GM12878 (cell line): ENCODE results near the gene PLXNA4. TPM values are rescaled to one million over a fixed set of nuclear protein-coding genes. Genes with fewer than 3 reads are reported as not detected.

Experiments used
- ATAC-seq: fragments of 200-7000 bp; cut with Tn5 transposase; 3 replicates; pipeline ENCODE4 v1.9.1; 2020; ENCODE audit warnings: mild to moderate bottlenecking, moderate library complexity
- BruUV-seq: library from RNA; stranded (reverse); fragments of 400-500 nt; replicated peaks from 2 replicates; lab custom pipeline; 2021; lab: Mats Ljungman, UMichigan
- CTCF ChIA-PET: fragments of 300-600 bp; sonication (Branson Sonifier 250); formaldehyde crosslinking; extraction: SDS; loops from one replicate; lab custom pipeline; 2021; ENCODE audit warnings: inconsistent platforms; lab: Yijun Ruan, JAX
- POLR2A ChIA-PET: fragments of 350-600 bp; formaldehyde crosslinking; extraction: SDS; loops from one replicate; lab custom pipeline; 2021; ENCODE audit warnings: inconsistent platforms; lab: Charles Lee
- RAD21 ChIA-PET: fragments of 300-600 bp; sonication (Branson Sonifier 250); formaldehyde crosslinking; loops from one replicate; lab custom pipeline; 2023; ENCODE audit warnings: antibody characterized with exemption; ENCODE audit not compliant: unreplicated experiment; lab: Charles Lee
- SMC1A ChIA-PET: fragments of 300-600 bp; sonication (Branson Sonifier 250); formaldehyde crosslinking; loops from one replicate; lab custom pipeline; 2023; ENCODE audit not compliant: unreplicated experiment, uncharacterized antibody; lab: Charles Lee
- DNase-seq: peaks from one replicate; pipeline ENCODE4 v3.0.0-alpha.2; 2011; ENCODE audit warnings: low read depth, low spot score
- FAIRE-seq: peaks from 3 replicates; lab custom pipeline; 2011; peaks lifted over from hg19 to GRCh38; lab: Jason Lieb, UNC
- H2AFZ ChIP-seq: 2 replicates; pipeline ENCODE4 v1.6.0; 2011; ENCODE audit warnings: low read depth, low read length, control low read depth; ENCODE audit not compliant: control insufficient read depth
- H3K27ac ChIP-seq: 2 replicates; pipeline ENCODE4 v1.5.1; 2011; ENCODE audit warnings: control low read depth; ENCODE audit not compliant: control insufficient read depth, insufficient read depth
- H3K27me3 ChIP-seq, 2 experiments: replicated peaks in 1 of 2; 2 replicates each; pipeline versions ENCODE4 v1.6.0 to v1.6.1; 2011; ENCODE audit warnings: low read length in 1 of 2; ENCODE audit not compliant: control insufficient read depth in 2 of 2, insufficient read depth in 2 of 2
- H3K36me3 ChIP-seq, 2 experiments: 2 replicates each; pipeline ENCODE4 v1.5.1; 2011; ENCODE audit warnings: low read length in 1 of 2; ENCODE audit not compliant: control insufficient read depth in 2 of 2, insufficient read depth in 2 of 2
- H3K4me1 ChIP-seq: 2 replicates; pipeline ENCODE4 v1.6.1; 2011; ENCODE audit warnings: mild to moderate bottlenecking, low read length, moderate library complexity, mixed read lengths; ENCODE audit not compliant: control insufficient read depth, insufficient read depth
- H3K4me2 ChIP-seq: 2 replicates; pipeline ENCODE4 v1.6.0; 2011; ENCODE audit warnings: control low read depth; ENCODE audit not compliant: control insufficient read depth, insufficient read depth
- H3K4me3 ChIP-seq: fragments of 200-600 bp; sonication (generic); 2 replicates; pipeline ENCODE4 v1.5.1; 2016
- H3K79me2 ChIP-seq: 2 replicates; pipeline ENCODE4 v1.6.0; 2011; ENCODE audit warnings: low read length; ENCODE audit not compliant: control insufficient read depth, insufficient read depth
- H3K9ac ChIP-seq: 2 replicates; pipeline ENCODE4 v1.8.0; 2011; ENCODE audit warnings: low read length, control low read depth, mixed read lengths; ENCODE audit not compliant: control insufficient read depth, insufficient read depth
- H3K9me3 ChIP-seq: replicated peaks from 3 replicates; pipeline ENCODE4 v1.5.1; 2011; ENCODE audit warnings: mild to moderate bottlenecking, low read length; ENCODE audit not compliant: control insufficient read depth, insufficient read depth
- H4K20me1 ChIP-seq: 2 replicates; pipeline ENCODE4 v1.6.0; 2011; ENCODE audit not compliant: control insufficient read depth, insufficient read depth
- ATF7 ChIP-seq: fragments of 450-650 bp; IDR thresholded peaks from 2 replicates; pipeline ENCODE4 v1.6.1; 2016; ENCODE audit warnings: low read depth, mild to moderate bottlenecking
- HCFC1 ChIP-seq: fragments of 150-350 bp; IDR thresholded peaks from 2 replicates; pipeline ENCODE4 v1.6.1; 2014; ENCODE audit warnings: low read length
- HDGF ChIP-seq: fragments of 450-650 bp; IDR thresholded peaks from 2 replicates; pipeline ENCODE4 v1.6.1; 2016; ENCODE audit warnings: antibody characterized with exemption
- KAT2A ChIP-seq: conservative IDR thresholded peaks from 2 replicates; pipeline ENCODE4 v1.6.1; 2011; ENCODE audit warnings: low read depth, low read length; ENCODE audit not compliant: control insufficient read depth
- PAX5 ChIP-seq: IDR thresholded peaks from 2 replicates; pipeline ENCODE4 v1.6.1; 2011; ENCODE audit warnings: low read depth, low read length, borderline replicate concordance
- PAX8 ChIP-seq: fragments of 450-650 bp; IDR thresholded peaks from 2 replicates; pipeline ENCODE4 v1.6.1; 2017; ENCODE audit warnings: mild to moderate bottlenecking, moderate library complexity
- WGBS: methylation state at CpG from one replicate; pipeline ENCODE4 v1.1.6; 2016; ENCODE audit warnings: low lambda C conversion rate; ENCODE audit not compliant: insufficient replicate concordance, insufficient coverage; ENCODE audit errors: missing lambda C conversion rate; 5-methylcytosine and 5-hydroxymethylcytosine counted together
- in situ Hi-C: fragments of 300-500 bp; cut with MboI; formaldehyde crosslinking; loops from 9 replicates; pipeline ENCODE4 v1.14.3; 2018; ENCODE audit warnings: mixed read lengths
- intact Hi-C: fragments of 100-400 bp; cut with micrococcal nuclease; formaldehyde crosslinking; loops from one replicate; pipeline ENCODE4 v1.14.2; 2022; ENCODE audit not compliant: unreplicated experiment
- polyA plus RNA-seq, 11 experiments: library from polyadenylated mRNA; depleted of rRNA in 4 of 11; unstranded in 6 of 11; stranded (reverse) in 5 of 11; fragments of >200 nt; fragmentation: Nextera tagmentation in 4 of 11; fragmentation: Illumina TruSeq in 1 of 11; extraction: Ambion mirVana in 4 of 11; extraction: Trizol in 1 of 11; gene quantifications; 1 replicate in 1 of 11; 2 replicates in 10 of 11; pipeline versions ENCODE4 v1.2.1 to v1.2.3, GENCODE V29; 2011 to 2016; ENCODE audit warnings: inconsistent platforms in 2 of 11, missing spikeins in 2 of 11, low read depth in 1 of 11
- total RNA-seq, 4 experiments: library from RNA; depleted of rRNA in 3 of 4; stranded (reverse); fragments of >200 nt in 3 of 4; fragmentation: Illumina TruSeq in 1 of 4; extraction: Trizol in 1 of 4; gene quantifications; 2 replicates each; pipeline versions ENCODE4 v1.2.1 to v1.2.3, GENCODE V29; 2013 to 2021
- TF ChIP-seq, protein P1 (sequence below): fragments of 450-650 bp; IDR thresholded peaks from 2 replicates; pipeline ENCODE4 v1.6.1; 2017; ENCODE audit warnings: antibody characterized with exemption, mild to moderate bottlenecking, moderate library complexity

PLXNA4 gene
- total and polyA plus RNA-seq, 10 of the 15 experiments (the other 5 are each of a cell fraction or from before 2014, with no cell fraction given), result 0.03 TPM; not detected in 9

DNA sequence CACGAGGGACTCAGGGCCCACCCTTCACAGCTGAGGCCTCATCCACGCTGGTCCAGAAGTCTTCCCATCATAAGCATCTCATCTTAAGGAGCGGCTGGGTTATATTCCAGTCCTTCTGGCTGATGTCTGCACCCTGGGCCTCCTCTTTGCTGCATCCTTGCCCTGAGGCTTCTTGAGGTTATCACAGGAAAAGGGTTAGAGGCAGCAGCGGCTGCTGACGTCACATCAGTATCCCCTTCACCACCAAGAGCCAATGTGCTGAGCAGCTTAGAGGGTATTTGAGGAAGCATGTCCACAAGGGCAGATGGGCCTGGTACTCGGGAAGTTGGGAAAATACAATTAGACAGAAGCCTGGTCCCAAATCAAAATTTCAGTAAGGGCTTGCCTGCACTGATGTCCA lies 125.1 kb downstream of the PLXNA4 start (continued):
- TF ChIP-seq, protein P1, sequence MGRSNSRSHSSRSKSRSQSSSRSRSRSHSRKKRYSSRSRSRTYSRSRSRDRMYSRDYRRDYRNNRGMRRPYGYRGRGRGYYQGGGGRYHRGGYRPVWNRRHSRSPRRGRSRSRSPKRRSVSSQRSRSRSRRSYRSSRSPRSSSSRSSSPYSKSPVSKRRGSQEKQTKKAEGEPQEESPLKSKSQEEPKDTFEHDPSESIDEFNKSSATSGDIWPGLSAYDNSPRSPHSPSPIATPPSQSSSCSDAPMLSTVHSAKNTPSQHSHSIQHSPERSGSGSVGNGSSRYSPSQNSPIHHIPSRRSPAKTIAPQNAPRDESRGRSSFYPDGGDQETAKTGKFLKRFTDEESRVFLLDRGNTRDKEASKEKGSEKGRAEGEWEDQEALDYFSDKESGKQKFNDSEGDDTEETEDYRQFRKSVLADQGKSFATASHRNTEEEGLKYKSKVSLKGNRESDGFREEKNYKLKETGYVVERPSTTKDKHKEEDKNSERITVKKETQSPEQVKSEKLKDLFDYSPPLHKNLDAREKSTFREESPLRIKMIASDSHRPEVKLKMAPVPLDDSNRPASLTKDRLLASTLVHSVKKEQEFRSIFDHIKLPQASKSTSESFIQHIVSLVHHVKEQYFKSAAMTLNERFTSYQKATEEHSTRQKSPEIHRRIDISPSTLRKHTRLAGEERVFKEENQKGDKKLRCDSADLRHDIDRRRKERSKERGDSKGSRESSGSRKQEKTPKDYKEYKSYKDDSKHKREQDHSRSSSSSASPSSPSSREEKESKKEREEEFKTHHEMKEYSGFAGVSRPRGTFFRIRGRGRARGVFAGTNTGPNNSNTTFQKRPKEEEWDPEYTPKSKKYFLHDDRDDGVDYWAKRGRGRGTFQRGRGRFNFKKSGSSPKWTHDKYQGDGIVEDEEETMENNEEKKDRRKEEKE, result no peak
- TF ChIP-seq PAX5 (no peak), HDGF (no peak), HCFC1 (no peak), PAX8 (no peak)

DNA sequence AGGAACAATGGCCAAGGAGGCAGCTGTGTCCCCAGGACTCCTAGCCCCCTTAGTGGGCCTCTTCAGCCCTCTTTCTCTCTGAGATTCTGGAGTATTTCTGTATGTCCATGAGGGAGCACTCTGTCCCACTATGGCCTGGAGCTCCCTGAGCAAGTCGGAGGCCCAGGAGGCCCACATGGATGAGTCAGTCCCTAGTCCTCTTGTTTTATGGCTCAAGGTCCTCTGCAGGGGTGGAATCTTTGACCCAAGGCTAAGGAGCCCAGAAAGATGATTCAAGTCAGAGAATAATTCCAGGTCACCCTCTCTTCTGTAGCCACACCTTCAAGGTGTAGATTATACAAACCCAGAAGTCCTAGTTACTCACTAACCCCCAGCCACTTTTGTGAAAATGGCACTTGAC lies 125.6 kb downstream of the PLXNA4 start:
- Histone ChIP-seq H4K20me1 (no peaks in the 10 kb centered on the region), H3K4me1 (no peaks in the 10 kb centered on the region), H3K4me3 (no peak overlapping the region), H3K9ac (no peak overlapping the region), H3K27ac (no peak overlapping the region), H3K27me3 (peaks cover 2 to 3% of the 10 kb centered on the region in 2 experiments; a peak in 2 of 4 replicates), H3K4me2 (no peak overlapping the region), H3K79me2 (no peaks in the 10 kb centered on the region), H2AFZ (no peak overlapping the region), H3K36me3 (no peaks in the 10 kb centered on the region), H3K9me3 (no peaks in the 10 kb centered on the region)
- BruUV-seq, result no TSS peak
- ATAC-seq (no peak), DNase-seq (no peak), FAIRE-seq (no peak)
- intact Hi-C loops, result no loop called here
- CTCF ChIA-PET, result no interaction called here
- POLR2A ChIA-PET, result no interaction called here
- RAD21 ChIA-PET, result no interaction called here
- TF ChIP-seq ATF7, result no peak
- TF ChIP-seq KAT2A, result no peak
- SMC1A ChIA-PET, result interaction anchor here (1.2 kb wide), 1 partner anchor 39 kb away, joined by 3 read pairs; no protein-coding TSS in a partner anchor
- WGBS, result 0% methylated on average over 1 of the region's 1 CpG
- in situ Hi-C loops, result no loop called here
